PC-9 (cell line): Measurements from ENCODE around the gene LRFN5. TPM values are rescaled to one million over a fixed set of nuclear protein-coding genes. Genes with fewer than 3 reads are reported as not detected.

Experiments
- BruUV-seq: library from RNA; stranded (reverse); fragments of 400-500 nt; replicated peaks from 2 replicates; lab custom pipeline; 2021; lab: Mats Ljungman, UMichigan
- CTCF ChIA-PET: fragments of 300-600 bp; sonication (Branson Sonifier 250); formaldehyde crosslinking; loops from one replicate; lab custom pipeline; 2022; ENCODE audit warnings: antibody characterized with exemption; lab: Charles Lee
- POLR2A ChIA-PET: fragments of 300-600 bp; sonication (Branson Sonifier 250); formaldehyde crosslinking; loops from one replicate; lab custom pipeline; 2022; ENCODE audit warnings: antibody characterized with exemption; ENCODE audit not compliant: unreplicated experiment; lab: Charles Lee
- DNase-seq, 2 experiments: peaks; one replicate each; pipeline versions ENCODE4 v3.0.0 to v3.0.0-alpha.2; 2015 to 2022; ENCODE audit warnings: mixed read lengths in 1 of 2
- H2AFZ ChIP-seq: fragments of 200-600 bp; sonication (generic); 2 replicates; pipeline ENCODE4 v1.8.1; 2017; ENCODE audit warnings: antibody characterized with exemption
- H3F3A ChIP-seq: fragments of 200-600 bp; sonication (generic); 2 replicates; pipeline ENCODE4 v1.8.1; 2017; ENCODE audit warnings: antibody characterized with exemption, mild to moderate bottlenecking, low read depth; ENCODE audit not compliant: insufficient read depth
- H3K27ac ChIP-seq: fragments of 200-600 bp; sonication (generic); 2 replicates; pipeline ENCODE4 v1.6.1; 2016; ENCODE audit warnings: mixed run types
- H3K27me3 ChIP-seq: fragments of 200-600 bp; sonication (generic); 2 replicates; pipeline ENCODE4 v1.6.1; 2016; ENCODE audit warnings: low read depth, mixed run types; ENCODE audit not compliant: insufficient read depth
- H3K36me3 ChIP-seq: fragments of 200-600 bp; sonication (generic); 2 replicates; pipeline ENCODE4 v1.6.1; 2016; ENCODE audit warnings: low read depth, mixed run types
- H3K4me1 ChIP-seq: fragments of 200-600 bp; sonication (generic); replicated peaks from 2 replicates; pipeline ENCODE4 v1.6.1; 2016; ENCODE audit warnings: mixed run types; ENCODE audit not compliant: insufficient read depth
- H3K4me2 ChIP-seq: fragments of 200-600 bp; sonication (generic); 2 replicates; pipeline ENCODE4 v1.6.1; 2017; ENCODE audit warnings: mixed run types
- H3K4me3 ChIP-seq: fragments of 200-600 bp; sonication (generic); 2 replicates; pipeline ENCODE4 v1.6.1; 2016; ENCODE audit warnings: mixed run types
- H3K79me2 ChIP-seq: fragments of 200-600 bp; sonication (generic); 2 replicates; pipeline ENCODE4 v1.6.1; 2017; ENCODE audit warnings: low read depth, mixed run types
- H3K9me2 ChIP-seq: fragments of 200-600 bp; sonication (generic); 2 replicates; pipeline ENCODE4 v1.8.1; 2017; ENCODE audit warnings: mild to moderate bottlenecking; ENCODE audit not compliant: insufficient read depth
- H3K9me3 ChIP-seq: fragments of 200-600 bp; sonication (generic); 2 replicates; pipeline ENCODE4 v1.8.1; 2016; ENCODE audit warnings: low read depth; ENCODE audit not compliant: insufficient read depth
- H4K20me1 ChIP-seq: fragments of 200-600 bp; sonication (generic); 2 replicates; pipeline ENCODE4 v1.8.1; 2017; ENCODE audit not compliant: insufficient read depth
- CTCF ChIP-seq: fragments of 200-600 bp; sonication (generic); conservative IDR thresholded peaks from 2 replicates; pipeline ENCODE4 v1.6.1; 2017; ENCODE audit warnings: mixed run types, antibody characterized with exemption, mild to moderate bottlenecking, moderate library complexity
- EZH2 ChIP-seq: fragments of 200-600 bp; sonication (generic); IDR thresholded peaks from 2 replicates; pipeline ENCODE4 v1.8.0; 2017; ENCODE audit warnings: antibody characterized with exemption, low read depth
- intact Hi-C: fragments of 100-400 bp; cut with micrococcal nuclease; formaldehyde crosslinking; loops from one replicate; pipeline ENCODE4 v1.10.0; 2022; ENCODE audit not compliant: unreplicated experiment
- total RNA-seq: library from RNA; stranded (reverse); gene quantifications from 2 replicates; pipeline ENCODE4 v1.2.3, GENCODE V29; 2021

The LRFN5 gene
- total RNA-seq, 1 experiment from 2014 or later: not detected

GRCh38 chr14:41916313-41916712 is 309.6 kb downstream of the LRFN5 start:
- Histone ChIP-seq H3K4me2 (no peak overlapping the region), H4K20me1 (no peaks in the 10 kb centered on the region), H3K36me3 (no peaks in the 10 kb centered on the region), H3K4me1 (no peaks in the 10 kb centered on the region), H3K79me2 (no peaks in the 10 kb centered on the region), H3K9me2 (no peaks in the 10 kb centered on the region), H3F3A (no peaks in the 10 kb centered on the region), H3K9me3 (no peaks in the 10 kb centered on the region; the same call in 1 of the 2 replicates), H3K27ac (no peak overlapping the region), H2AFZ (no peak overlapping the region), H3K4me3 (no peak overlapping the region), H3K27me3 (no peaks in the 10 kb centered on the region)
- BruUV-seq: no TSS peak
- TF ChIP-seq EZH2 (no peak), CTCF (no peak)
- no peak for DNase-seq
- intact Hi-C loops: no loop called here
- ChIA-PET POLR2A (no interaction called here), CTCF (no interaction called here)

- peak in 1 of 2 experiments; percentile 4 for DNase-seq
- Histone ChIP-seq H3K27ac (no peak overlapping the region), H3K4me3 (no peak overlapping the region), H3K79me2 (no peaks in the 10 kb centered on the region), H3K36me3 (no peaks in the 10 kb centered on the region), H3K4me2 (no peak overlapping the region), H3F3A (no peaks in the 10 kb centered on the region), H4K20me1 (no peaks in the 10 kb centered on the region), H3K27me3 (no peaks in the 10 kb centered on the region), H3K9me3 (no peaks in the 10 kb centered on the region), H3K4me1 (no peaks in the 10 kb centered on the region), H3K9me2 (no peaks in the 10 kb centered on the region), H2AFZ (no peak overlapping the region)
- no peak for TF ChIP-seq EZH2
- no peak; the same call in 1 of the 2 replicates for TF ChIP-seq CTCF
- intact Hi-C loops: loop anchor here (10.0 kb wide), 1 partner anchor 289 kb away; no protein-coding TSS in a partner anchor
- CTCF ChIA-PET: interaction anchor here (0.7 kb wide), 1 partner anchor 159 kb away, joined by 4 read pairs; no protein-coding TSS in a partner anchor
- POLR2A ChIA-PET: no interaction called here
- no TSS peak for BruUV-seq
Observed at GRCh38 chr14:41925409-41925808, 318.7 kb downstream of the LRFN5 start.

GRCh38 chr14:41950428-41951151 is 343.9 kb downstream of the LRFN5 start:
- Histone ChIP-seq H4K20me1 (no peaks in the 10 kb centered on the region), H3K27ac (no peak overlapping the region), H3K4me1 (no peaks in the 10 kb centered on the region), H3K9me3 (no peaks in the 10 kb centered on the region), H2AFZ (no peak overlapping the region), H3K4me3 (no peak overlapping the region), H3K79me2 (no peaks in the 10 kb centered on the region), H3K4me2 (no peak overlapping the region), H3K27me3 (no peaks in the 10 kb centered on the region), H3F3A (no peaks in the 10 kb centered on the region), H3K36me3 (no peaks in the 10 kb centered on the region), H3K9me2 (no peaks in the 10 kb centered on the region)
- ChIA-PET POLR2A (no interaction called here), CTCF (no interaction called here)
- BruUV-seq: no TSS peak
- intact Hi-C loops: no loop called here
- no peak for DNase-seq
- TF ChIP-seq CTCF (no peak), EZH2 (no peak)
